H9 (cell line): Measurements from ENCODE around the gene ABHD17B. TPM values are rescaled to one million over a fixed set of nuclear protein-coding genes. Genes with fewer than 3 reads are reported as not detected.

Experiments used
- DNase-seq: peaks from one replicate; pipeline ENCODE4 v3.0.0-alpha.2; 2017
- H2AFZ ChIP-seq: one replicate; pipeline ENCODE4 v1.6.1; 2013; ENCODE audit warnings: mild to moderate bottlenecking, low read length, control low read depth, moderate library complexity
- H2AK5ac ChIP-seq: 2 replicates; pipeline ENCODE4 v1.6.1; 2013; ENCODE audit warnings: low read length, control low read depth, mixed read lengths; ENCODE audit not compliant: insufficient read length
- H2BK120ac ChIP-seq: one replicate; pipeline ENCODE4 v1.6.1; 2013; ENCODE audit warnings: low read depth, mild to moderate bottlenecking, low read length, control low read depth, inconsistent platforms; ENCODE audit not compliant: poor library complexity, severe bottlenecking
- H2BK12ac ChIP-seq: 2 replicates; pipeline ENCODE4 v1.6.1; 2013; ENCODE audit warnings: low read length, control low read depth, mixed read lengths, low read depth; ENCODE audit not compliant: insufficient read length
- H2BK15ac ChIP-seq: 2 replicates; pipeline ENCODE4 v1.6.1; 2013; ENCODE audit warnings: low read depth, low read length, control low read depth
- H2BK20ac ChIP-seq: one replicate; pipeline ENCODE4 v1.6.1; 2013; ENCODE audit warnings: low read depth, mild to moderate bottlenecking, low read length, control low read depth, inconsistent platforms; ENCODE audit not compliant: poor library complexity, severe bottlenecking
- H2BK5ac ChIP-seq: 2 replicates; pipeline ENCODE4 v1.6.1; 2013; ENCODE audit warnings: low read length, control low read depth, mixed read lengths; ENCODE audit not compliant: insufficient read length
- H3K14ac ChIP-seq: 2 replicates; pipeline ENCODE4 v1.6.1; 2013; ENCODE audit warnings: low read length, control low read depth; ENCODE audit not compliant: insufficient read depth
- H3K18ac ChIP-seq: 2 replicates; pipeline ENCODE4 v1.6.1; 2013; ENCODE audit warnings: low read depth, mild to moderate bottlenecking, mixed read lengths, low read length, control low read depth; ENCODE audit not compliant: insufficient read length
- H3K23ac ChIP-seq: 2 replicates; pipeline ENCODE4 v1.6.1; 2013; ENCODE audit warnings: low read length, control low read depth, mixed read lengths, low read depth; ENCODE audit not compliant: insufficient read length
- H3K23me2 ChIP-seq: 2 replicates; pipeline ENCODE4 v1.6.1; 2013; ENCODE audit warnings: low read depth, mild to moderate bottlenecking, mixed read lengths, low read length, control low read depth; ENCODE audit not compliant: insufficient read length, poor library complexity, severe bottlenecking
- H3K27ac ChIP-seq: 2 replicates; pipeline ENCODE4 v1.5.1; 2013; ENCODE audit warnings: low read length, control low read depth, mixed read lengths, low read depth; ENCODE audit not compliant: insufficient read length
- H3K27me3 ChIP-seq: 2 replicates; pipeline ENCODE4 v1.6.1; 2013; ENCODE audit warnings: low read length, control low read depth, inconsistent platforms; ENCODE audit not compliant: insufficient read depth
- H3K4ac ChIP-seq: 2 replicates; pipeline ENCODE4 v1.6.1; 2013; ENCODE audit warnings: low read depth, mild to moderate bottlenecking, control low read depth, inconsistent platforms, low read length, moderate library complexity
- H3K4me1 ChIP-seq: 2 replicates; pipeline ENCODE4 v1.6.1; 2013; ENCODE audit warnings: low read length, control low read depth, inconsistent platforms; ENCODE audit not compliant: insufficient read depth
- H3K4me2 ChIP-seq: 2 replicates; pipeline ENCODE4 v1.6.1; 2013; ENCODE audit warnings: low read length, control low read depth, mixed read lengths; ENCODE audit not compliant: insufficient read length, insufficient read depth
- H3K56ac ChIP-seq: 2 replicates; pipeline ENCODE4 v1.6.1; 2013; ENCODE audit warnings: low read depth, mild to moderate bottlenecking, mixed read lengths, low read length, control low read depth; ENCODE audit not compliant: insufficient read length
- H3K79me1 ChIP-seq: 2 replicates; pipeline ENCODE4 v1.6.1; 2013; ENCODE audit warnings: low read depth, mild to moderate bottlenecking, moderate library complexity, low read length, control low read depth, inconsistent platforms; ENCODE audit not compliant: insufficient read depth, poor library complexity, severe bottlenecking
- H3K79me2 ChIP-seq: 2 replicates; pipeline ENCODE4 v1.6.1; 2013; ENCODE audit warnings: low read length, control low read depth, inconsistent platforms; ENCODE audit not compliant: insufficient read depth
- H3K9ac ChIP-seq: 2 replicates; pipeline ENCODE4 v1.6.1; 2013; ENCODE audit warnings: low read length, control low read depth, mixed read lengths; ENCODE audit not compliant: insufficient read length; ENCODE audit errors: extremely low read depth
- H3K9me3 ChIP-seq: one replicate; pipeline ENCODE4 v1.6.1; 2013; ENCODE audit warnings: low read depth, low read length, inconsistent platforms; ENCODE audit not compliant: control insufficient read depth
- H3T11ph ChIP-seq: one replicate; pipeline ENCODE4 v1.6.1; 2013; ENCODE audit warnings: mild to moderate bottlenecking, low read length, control low read depth, inconsistent platforms
- H4K20me1 ChIP-seq: one replicate; pipeline ENCODE4 v1.6.1; 2013; ENCODE audit not compliant: control insufficient read depth, insufficient read length, insufficient read depth
- H4K5ac ChIP-seq: 2 replicates; pipeline ENCODE4 v1.6.1; 2013; ENCODE audit warnings: low read depth, mild to moderate bottlenecking, mixed read lengths, low read length, control low read depth; ENCODE audit not compliant: insufficient read length
- H4K8ac ChIP-seq: replicated peaks from 2 replicates; pipeline ENCODE4 v1.6.1; 2013; ENCODE audit warnings: low read length, control low read depth, mixed read lengths, low read depth; ENCODE audit not compliant: insufficient read length
- H4K91ac ChIP-seq: 2 replicates; pipeline ENCODE4 v1.6.1; 2013; ENCODE audit warnings: low read depth, mild to moderate bottlenecking, moderate library complexity, mixed read lengths, low read length, control low read depth; ENCODE audit not compliant: insufficient read length
- H3K27ac Mint-ChIP-seq, 3 experiments: 2 replicates in 2 of 3; 3 replicates in 1 of 3; pipeline ENCODE4 v1.8.0; 2020 to 2021; ENCODE audit warnings: mixed read lengths in 3 of 3, mild to moderate bottlenecking in 1 of 3, moderate library complexity in 1 of 3
- H3K27me3 Mint-ChIP-seq: 2 replicates; pipeline ENCODE4 v1.8.0; 2021; ENCODE audit warnings: low read depth, mild to moderate bottlenecking, moderate library complexity, mixed read lengths
- H3K36me3 Mint-ChIP-seq, 3 experiments: 2 replicates in 2 of 3; 3 replicates in 1 of 3; pipeline ENCODE4 v1.8.0; 2020 to 2021; ENCODE audit warnings: low read depth in 3 of 3, mixed read lengths in 3 of 3; ENCODE audit not compliant: insufficient read depth in 1 of 3
- H3K4me1 Mint-ChIP-seq, 2 experiments: 2 replicates each; pipeline ENCODE4 v1.8.0; 2020; ENCODE audit warnings: mixed read lengths in 2 of 2
- H3K4me3 Mint-ChIP-seq, 2 experiments: 2 replicates in 1 of 2; 3 replicates in 1 of 2; pipeline ENCODE4 v1.8.0; 2020 to 2021; ENCODE audit warnings: mild to moderate bottlenecking in 2 of 2, mixed read lengths in 2 of 2, moderate library complexity in 1 of 2
- H3K9me3 Mint-ChIP-seq, 2 experiments: 2 replicates in 1 of 2; 3 replicates in 1 of 2; pipeline ENCODE4 v1.8.0; 2020; ENCODE audit warnings: mild to moderate bottlenecking in 2 of 2, mixed read lengths in 2 of 2, moderate library complexity in 1 of 2
- CTCF ChIP-seq: fragments of 200-600 bp; sonication (generic); conservative IDR thresholded peaks from 3 replicates; pipeline ENCODE4 v1.8.0; 2021; ENCODE audit warnings: antibody characterized with exemption, mild to moderate bottlenecking
- total RNA-seq: library from RNA; stranded (reverse); gene quantifications from 2 replicates; pipeline ENCODE4 v1.2.1, GENCODE V29; 2021

Gene ABHD17B
- total RNA-seq, 1 experiment from 2014 or later = 67.6 TPM

GRCh38 chr9:71924576-71924975 lies 13.6 kb upstream of the ABHD17B start:
- no peak for DNase-seq
- Histone ChIP-seq H2AFZ (no peak overlapping the region), H3K79me2 (peaks cover 3% of the 10 kb centered on the region; the same call in 1 of the 2 replicates), H3K9me3 (no peaks in the 10 kb centered on the region), H2BK12ac (no peak overlapping the region), H3K79me1 (no peaks in the 10 kb centered on the region), H4K91ac (no peak overlapping the region), H2BK5ac (no peak overlapping the region), H3K56ac (no peak overlapping the region), H3K23me2 (no peaks in the 10 kb centered on the region), H3K14ac (no peak overlapping the region), H3K18ac (no peak overlapping the region), H3K27ac (no peak overlapping the region), H2BK20ac (no peak overlapping the region), H3K4ac (no peak overlapping the region), H2BK120ac (no peak overlapping the region), H3K9ac (no peak overlapping the region), H3T11ph (no peak overlapping the region), H4K5ac (no peak overlapping the region), H3K4me1 (peaks cover 6% of the 10 kb centered on the region; the same call in 1 of the 2 replicates), H3K4me2 (no peak overlapping the region), H4K8ac (no peak overlapping the region), H3K27me3 (no peaks in the 10 kb centered on the region), H2BK15ac (no peak overlapping the region), H4K20me1 (no peaks in the 10 kb centered on the region), H3K23ac (no peak overlapping the region), H2AK5ac (no peak overlapping the region)
- peaks cover 5 to 11% of the 10 kb centered on the region in 2 experiments for H3K9me3 Mint-ChIP-seq
- H3K27me3 Mint-ChIP-seq = no peaks in the 10 kb centered on the region
- H3K4me1 Mint-ChIP-seq = peaks cover 68% of the 10 kb centered on the region in 2 experiments
- no peak overlapping the region for H3K4me3 Mint-ChIP-seq
- no peak overlapping the region for H3K27ac Mint-ChIP-seq
- no peak for TF ChIP-seq CTCF
- peaks cover 12 to 19% (median 17%) of the 10 kb centered on the region in 3 experiments for H3K36me3 Mint-ChIP-seq
